ENCODE data around the gene IL21R. TPM values are rescaled to one million over a fixed set of nuclear protein-coding genes. Genes with fewer than 3 reads are reported as not detected.

Gene IL21R
- total RNA-seq, 1 donor from 2014 or later, result 1.6 TPM

- TF ChIP-seq CTCF (IDR thresholded peaks at IDR 0.05; ENCODE audit: insufficient read depth, low read length, poor library complexity, severe bottlenecking), result no peak
- H3K36me3 ChIP-seq (ENCODE audit: control insufficient read depth, insufficient read depth, low read length), result no peaks in the 10 kb centered on the region
- peak; percentile 61 for DNase-seq (ENCODE audit: low read depth)
- no peak overlapping the region for H3K4me3 ChIP-seq (ENCODE audit: low read depth, low read length)
- H3K27me3 ChIP-seq (ENCODE audit: control insufficient read depth, insufficient read depth, low read length), result no peaks in the 10 kb centered on the region
Observed at GRCh38 chr16:27365142-27366089, 36.6 kb upstream of the IL21R start.

- Histone ChIP-seq H3K36me3 (ENCODE audit: control insufficient read depth, insufficient read depth, low read length) (no peaks in the 10 kb centered on the region), H3K27me3 (ENCODE audit: control insufficient read depth, insufficient read depth, low read length) (no peaks in the 10 kb centered on the region), H3K4me3 (ENCODE audit: low read depth, low read length) (no peak overlapping the region)
- DNase-seq (ENCODE audit: low read depth), result no peak
- no peak for TF ChIP-seq CTCF (IDR thresholded peaks at IDR 0.05; ENCODE audit: insufficient read depth, low read length, poor library complexity, severe bottlenecking)
Observed at GRCh38 chr16:27366687-27367460, 35.1 kb upstream of the IL21R start.

- peak; percentile 88 for TF ChIP-seq CTCF (IDR thresholded peaks at IDR 0.05; ENCODE audit: insufficient read depth, low read length, poor library complexity, severe bottlenecking)
- no peaks in the 10 kb centered on the region for H3K36me3 ChIP-seq (ENCODE audit: control insufficient read depth, insufficient read depth, low read length)
- no peak overlapping the region for H3K4me3 ChIP-seq (ENCODE audit: low read depth, low read length)
- no peak for DNase-seq (ENCODE audit: low read depth)
- no peaks in the 10 kb centered on the region for H3K27me3 ChIP-seq (ENCODE audit: control insufficient read depth, insufficient read depth, low read length)
Observed at GRCh38 chr16:27367461-27368357, 34.3 kb upstream of the IL21R start.

DNA sequence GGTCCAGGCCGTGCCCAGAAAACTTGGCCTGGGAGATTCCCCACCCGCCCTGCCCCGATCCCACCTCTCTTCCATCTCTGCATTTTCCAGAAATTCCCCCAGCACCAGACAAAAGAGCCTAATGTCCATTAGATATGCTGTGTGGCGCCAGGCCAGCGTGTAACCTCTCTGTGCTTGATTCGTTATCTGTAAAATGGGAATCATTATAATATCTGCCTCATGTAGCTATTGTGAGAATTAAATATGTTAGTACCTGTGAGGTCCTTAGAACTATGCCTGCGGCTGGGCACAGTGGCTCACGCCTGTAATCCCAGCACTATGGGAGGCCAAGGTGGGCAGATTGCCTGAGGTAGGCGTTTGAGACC lies 33.6 kb upstream of the IL21R start:
- no peaks in the 10 kb centered on the region for H3K27me3 ChIP-seq (ENCODE audit: control insufficient read depth, insufficient read depth, low read length)
- no peak for TF ChIP-seq CTCF (IDR thresholded peaks at IDR 0.05; ENCODE audit: insufficient read depth, low read length, poor library complexity, severe bottlenecking)
- no peak for DNase-seq (ENCODE audit: low read depth)
- H3K36me3 ChIP-seq (ENCODE audit: control insufficient read depth, insufficient read depth, low read length), result no peaks in the 10 kb centered on the region
- no peak overlapping the region for H3K4me3 ChIP-seq (ENCODE audit: low read depth, low read length)

DNA sequence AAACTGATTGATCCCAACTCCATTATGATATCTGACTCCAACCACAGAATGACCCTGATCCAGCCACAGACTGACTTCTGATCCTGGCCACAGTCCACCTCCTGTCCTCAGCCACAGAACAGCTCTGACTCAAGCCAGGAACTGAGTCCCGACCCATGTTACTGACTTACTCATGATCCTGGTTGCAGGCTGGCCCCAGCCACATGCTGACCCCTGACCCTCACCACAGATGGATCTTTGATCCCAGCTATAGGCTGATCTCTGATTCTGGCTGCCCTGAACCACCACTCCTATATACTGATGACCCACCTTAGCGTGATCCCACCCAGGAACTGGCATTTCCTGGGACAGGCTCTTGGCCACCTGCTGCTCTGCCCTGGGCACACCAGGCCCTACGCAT lies 32.2 kb upstream of the IL21R start:
- DNase-seq (ENCODE audit: low read depth), result no peak
- TF ChIP-seq CTCF (IDR thresholded peaks at IDR 0.05; ENCODE audit: insufficient read depth, low read length, poor library complexity, severe bottlenecking), result no peak
- H3K4me3 ChIP-seq (ENCODE audit: low read depth, low read length), result no peak overlapping the region
- H3K36me3 ChIP-seq (ENCODE audit: control insufficient read depth, insufficient read depth, low read length), result no peaks in the 10 kb centered on the region
- no peaks in the 10 kb centered on the region for H3K27me3 ChIP-seq (ENCODE audit: control insufficient read depth, insufficient read depth, low read length)

Measured in kidney epithelial cell (primary cell).